ENCODE data around the gene ZSCAN20.

The ZSCAN20 gene

GRCh38 chr1:33460144-33460543 is 12.3 kb upstream of the ZSCAN20 start:
- no peak for TF ChIP-seq POLR2AphosphoS5 (IDR thresholded peaks at IDR 0.05; ENCODE audit: low read depth, low read length)
- no peak for TF ChIP-seq PAX5 (IDR thresholded peaks at IDR 0.05; ENCODE audit: insufficient read depth, low read length, severe bottlenecking)
- no peak for TF ChIP-seq POU2F2 (IDR thresholded peaks at IDR 0.05; ENCODE audit: low read depth, low read length)
- TF ChIP-seq TAF1 (IDR thresholded peaks at IDR 0.05; ENCODE audit: low read depth, low read length): no peak
- TF ChIP-seq POLR2A (IDR thresholded peaks at IDR 0.05; ENCODE audit: low read depth, low read length): no peak
- TF ChIP-seq SPI1 (IDR thresholded peaks at IDR 0.05; ENCODE audit: low read depth, low read length): no peak
- DNase-seq (ENCODE audit: insufficient read length, low spot score) (no peak), FAIRE-seq (peak; percentile 69)

- FAIRE-seq (peak; percentile 90), DNase-seq (ENCODE audit: insufficient read length, low spot score) (peak; percentile 35)
- TF ChIP-seq POU2F2 (IDR thresholded peaks at IDR 0.05; ENCODE audit: low read depth, low read length) (no peak), PAX5 (IDR thresholded peaks at IDR 0.05; ENCODE audit: insufficient read depth, low read length, severe bottlenecking) (peak; percentile 94), POLR2AphosphoS5 (IDR thresholded peaks at IDR 0.05; ENCODE audit: low read depth, low read length) (no peak), SPI1 (IDR thresholded peaks at IDR 0.05; ENCODE audit: low read depth, low read length) (peak; percentile 98)
Measured at GRCh38 chr1:33460947-33461629, 11.4 kb upstream of the ZSCAN20 start.

- FAIRE-seq (no peak), DNase-seq (ENCODE audit: insufficient read length, low spot score) (no peak)
- no peak for TF ChIP-seq PAX5 (IDR thresholded peaks at IDR 0.05; ENCODE audit: insufficient read depth, low read length, severe bottlenecking)
- TF ChIP-seq SPI1 (IDR thresholded peaks at IDR 0.05; ENCODE audit: low read depth, low read length): peak; percentile 82
- TF ChIP-seq TAF1 (IDR thresholded peaks at IDR 0.05; ENCODE audit: low read depth, low read length): no peak
Measured at GRCh38 chr1:33462405-33463164, 9.9 kb upstream of the ZSCAN20 start.

GRCh38 chr1:33464552-33464951 is 7.9 kb upstream of the ZSCAN20 start:
- no peak for DNase-seq (ENCODE audit: insufficient read length, low spot score)
- no peak for FAIRE-seq
- TF ChIP-seq PAX5 (IDR thresholded peaks at IDR 0.05; ENCODE audit: insufficient read depth, low read length, severe bottlenecking): no peak

- TF ChIP-seq POLR2A (IDR thresholded peaks at IDR 0.05; ENCODE audit: low read depth, low read length) (no peak), PAX5 (IDR thresholded peaks at IDR 0.05; ENCODE audit: insufficient read depth, low read length, severe bottlenecking) (no peak), POLR2AphosphoS5 (IDR thresholded peaks at IDR 0.05; ENCODE audit: low read depth, low read length) (no peak), SPI1 (IDR thresholded peaks at IDR 0.05; ENCODE audit: low read depth, low read length) (no peak), POU2F2 (IDR thresholded peaks at IDR 0.05; ENCODE audit: low read depth, low read length) (no peak), TAF1 (IDR thresholded peaks at IDR 0.05; ENCODE audit: low read depth, low read length) (no peak)
- no peak for DNase-seq (ENCODE audit: insufficient read length, low spot score)
- peak; percentile 26 for FAIRE-seq
Measured at GRCh38 chr1:33465316-33465715, 7.1 kb upstream of the ZSCAN20 start.

GRCh38 chr1:33466159-33466558 is 6.3 kb upstream of the ZSCAN20 start:
- DNase-seq (ENCODE audit: insufficient read length, low spot score) (no peak), FAIRE-seq (no peak)
- no peak for TF ChIP-seq POLR2A (IDR thresholded peaks at IDR 0.05; ENCODE audit: low read depth, low read length)
- TF ChIP-seq PAX5 (IDR thresholded peaks at IDR 0.05; ENCODE audit: insufficient read depth, low read length, severe bottlenecking): no peak
- TF ChIP-seq SPI1 (IDR thresholded peaks at IDR 0.05; ENCODE audit: low read depth, low read length): no peak
- no peak for TF ChIP-seq POU2F2 (IDR thresholded peaks at IDR 0.05; ENCODE audit: low read depth, low read length)
- no peak for TF ChIP-seq POLR2AphosphoS5 (IDR thresholded peaks at IDR 0.05; ENCODE audit: low read depth, low read length)
- no peak for TF ChIP-seq TAF1 (IDR thresholded peaks at IDR 0.05; ENCODE audit: low read depth, low read length)

- DNase-seq (ENCODE audit: insufficient read length, low spot score) (no peak), FAIRE-seq (no peak)
- TF ChIP-seq POLR2AphosphoS5 (IDR thresholded peaks at IDR 0.05; ENCODE audit: low read depth, low read length): no peak
- no peak for TF ChIP-seq TAF1 (IDR thresholded peaks at IDR 0.05; ENCODE audit: low read depth, low read length)
- no peak for TF ChIP-seq SPI1 (IDR thresholded peaks at IDR 0.05; ENCODE audit: low read depth, low read length)
- TF ChIP-seq POU2F2 (IDR thresholded peaks at IDR 0.05; ENCODE audit: low read depth, low read length): no peak
- no peak for TF ChIP-seq PAX5 (IDR thresholded peaks at IDR 0.05; ENCODE audit: insufficient read depth, low read length, severe bottlenecking)
- TF ChIP-seq POLR2A (IDR thresholded peaks at IDR 0.05; ENCODE audit: low read depth, low read length): no peak
Measured at GRCh38 chr1:33468011-33468410, 4.4 kb upstream of the ZSCAN20 start.

GRCh38 chr1:33468531-33468930 is 3.9 kb upstream of the ZSCAN20 start:
- DNase-seq (ENCODE audit: insufficient read length, low spot score) (no peak), FAIRE-seq (no peak)
- no peak for TF ChIP-seq SPI1 (IDR thresholded peaks at IDR 0.05; ENCODE audit: low read depth, low read length)
- no peak for TF ChIP-seq TAF1 (IDR thresholded peaks at IDR 0.05; ENCODE audit: low read depth, low read length)
- no peak for TF ChIP-seq POU2F2 (IDR thresholded peaks at IDR 0.05; ENCODE audit: low read depth, low read length)
- no peak for TF ChIP-seq PAX5 (IDR thresholded peaks at IDR 0.05; ENCODE audit: insufficient read depth, low read length, severe bottlenecking)

- TF ChIP-seq PAX5 (IDR thresholded peaks at IDR 0.05; ENCODE audit: insufficient read depth, low read length, severe bottlenecking) (no peak), SPI1 (IDR thresholded peaks at IDR 0.05; ENCODE audit: low read depth, low read length) (no peak)
- FAIRE-seq (no peak), DNase-seq (ENCODE audit: insufficient read length, low spot score) (no peak)
Measured at GRCh38 chr1:33468967-33469366, 3.5 kb upstream of the ZSCAN20 start.

- TF ChIP-seq POLR2AphosphoS5 (IDR thresholded peaks at IDR 0.05; ENCODE audit: low read depth, low read length) (no peak), PAX5 (IDR thresholded peaks at IDR 0.05; ENCODE audit: insufficient read depth, low read length, severe bottlenecking) (no peak), TAF1 (IDR thresholded peaks at IDR 0.05; ENCODE audit: low read depth, low read length) (no peak), POLR2A (IDR thresholded peaks at IDR 0.05; ENCODE audit: low read depth, low read length) (no peak), SPI1 (IDR thresholded peaks at IDR 0.05; ENCODE audit: low read depth, low read length) (no peak), POU2F2 (IDR thresholded peaks at IDR 0.05; ENCODE audit: low read depth, low read length) (no peak)
- DNase-seq (ENCODE audit: insufficient read length, low spot score) (no peak), FAIRE-seq (no peak)
Measured at GRCh38 chr1:33469691-33470090, 2.8 kb upstream of the ZSCAN20 start.
